Transverse colon (tissue), 4 donors: ENCODE measurements around the gene SLC2A9. TPM values are rescaled to one million over a fixed set of nuclear protein-coding genes. Genes with fewer than 3 reads are reported as not detected.

Experiments
- DNase-seq: peaks from one replicate; pipeline ENCODE4 v3.0.0-alpha.2; 2019
- H3K27ac ChIP-seq, 4 donors: fragments of 200-600 bp; sonication (generic); 2 replicates each; pipeline ENCODE4 v1.5.1; 2016 to 2018; ENCODE audit warnings: inconsistent platforms in 4 of 4
- H3K27me3 ChIP-seq: fragments of 200-600 bp; sonication (generic); 2 replicates; pipeline ENCODE4 v1.5.1; 2017; ENCODE audit warnings: inconsistent platforms
- H3K36me3 ChIP-seq, 4 donors: fragments of 200-600 bp; sonication (generic); 2 replicates each; pipeline ENCODE4 v1.5.1; 2017 to 2019; ENCODE audit warnings: inconsistent platforms in 4 of 4
- H3K4me1 ChIP-seq, 4 donors: fragments of 200-600 bp; sonication (generic); 2 replicates each; pipeline ENCODE4 v1.5.1; 2017 to 2020; ENCODE audit warnings: inconsistent platforms in 4 of 4
- H3K4me3 ChIP-seq, 4 donors: fragments of 200-600 bp; sonication (generic); 1 replicate in 1 of 4; 2 replicates in 3 of 4; pipeline versions ENCODE4 v1.5.1 to v1.6.1; 2017 to 2019; ENCODE audit warnings: inconsistent platforms in 4 of 4
- H3K9me3 ChIP-seq, 2 donors: fragments of 200-600 bp; sonication (generic); 2 replicates each; pipeline ENCODE4 v1.5.1; 2017 to 2019; ENCODE audit warnings: inconsistent platforms in 2 of 2
- CTCF ChIP-seq, 5 experiments: fragments of 200-600 bp in 3 of 5; fragments of 450-650 bp in 2 of 5; sonication (generic) in 3 of 5; IDR thresholded peaks; 1 replicate in 2 of 5; 2 replicates in 3 of 5; pipeline ENCODE4 v1.5.1; 2016 to 2017; ENCODE audit warnings: antibody characterized with exemption in 5 of 5, inconsistent platforms in 3 of 5, mild to moderate bottlenecking in 2 of 5, moderate library complexity in 1 of 5
- EP300 ChIP-seq: sonication (generic); formaldehyde crosslinking; IDR thresholded peaks from one replicate; pipeline ENCODE4 v1.6.1; 2017; ENCODE audit warnings: antibody characterized with exemption, low read depth
- POLR2A ChIP-seq: fragments of 450-650 bp; IDR thresholded peaks from one replicate; pipeline ENCODE4 v1.6.1; 2016; ENCODE audit warnings: antibody characterized with exemption, mild to moderate bottlenecking, moderate library complexity
- POLR2AphosphoS5 ChIP-seq, 3 donors: sonication (generic); formaldehyde crosslinking; IDR thresholded peaks; one replicate each; pipeline ENCODE4 v1.6.1; 2016; ENCODE audit warnings: antibody characterized with exemption in 3 of 3
- WGBS, 2 donors: methylation state at CpG; one replicate each; pipeline ENCODE4 v1.1.5; 2018; ENCODE audit warnings: low coverage in 1 of 2; 5-methylcytosine and 5-hydroxymethylcytosine counted together
- in situ Hi-C, 4 donors: fragments of 200-750 bp; cut with MboI; loops; one replicate each; pipeline versions ENCODE4 v1.15.0 to v1.15.1; 2017; ENCODE audit warnings: low sequenced_read_pairs in 3 of 4, low pct_ligation_motif_present in 1 of 4, low pct_unique_long_range_greater_than_20kb in 1 of 4
- intact Hi-C: fragments of 100-400 bp; cut with DNase I; formaldehyde crosslinking; loops from one replicate; pipeline ENCODE4 v1.15.1; 2023; ENCODE audit warnings: low total_unique reads
- total RNA-seq, 4 donors: library from RNA; depleted of rRNA; stranded (reverse); fragments of >200 nt; gene quantifications; one replicate each; pipeline ENCODE4 v1.1.0, GENCODE V29; 2016

The SLC2A9 gene
- total RNA-seq, 4 donors from 2014 or later = 2.2 to 4.0 (median 3.4) TPM; not detected in 1

- 60% methylated on average over 4 of the region's 4 CpGs; no CpG with 5 or more reads in 1 of the 2 donors for WGBS, 2 donors
- Histone ChIP-seq H3K27me3 (no peaks in the 10 kb centered on the region), H3K9me3 (no peaks in the 10 kb centered on the region), H3K4me1 (no peaks in the 10 kb centered on the region), H3K27ac (no peak overlapping the region), H3K36me3 (no peaks in the 10 kb centered on the region), H3K4me3 (no peak overlapping the region)
- intact Hi-C loops (no loop called here), in situ Hi-C loops (no loop called here)
- DNase-seq = no peak
- TF ChIP-seq CTCF (IDR thresholded peaks at IDR 0.05) (no peak), EP300 (no peak), POLR2A (no peak), POLR2AphosphoS5 (IDR thresholded peaks at IDR 0.05) (no peak)
Observed at GRCh38 chr4:9924750-9925149, 96.5 kb downstream of the SLC2A9 start.

GRCh38 chr4:9923195-9923812 lies 98.0 kb downstream of the SLC2A9 start:
- H3K36me3 ChIP-seq = no peaks in the 10 kb centered on the region
- TF ChIP-seq EP300 (no peak), CTCF (IDR thresholded peaks at IDR 0.05) (no peak), POLR2AphosphoS5 (IDR thresholded peaks at IDR 0.05) (no peak), POLR2A (no peak)
- no peak for DNase-seq
- no peaks in the 10 kb centered on the region for H3K27me3 ChIP-seq
- H3K9me3 ChIP-seq = no peaks in the 10 kb centered on the region
- 81 to 90% methylated on average over 4 to 12 of the region's 12 CpGs for WGBS, 2 donors
- in situ Hi-C loops = no loop called here
- H3K27ac ChIP-seq = no peak overlapping the region
- H3K4me3 ChIP-seq = no peak overlapping the region
- intact Hi-C loops = no loop called here
- H3K4me1 ChIP-seq = no peaks in the 10 kb centered on the region

- TF ChIP-seq EP300 (no peak), POLR2AphosphoS5 (IDR thresholded peaks at IDR 0.05) (no peak), CTCF (IDR thresholded peaks at IDR 0.05) (no peak), POLR2A (no peak)
- in situ Hi-C loops (no loop called here), intact Hi-C loops (no loop called here)
- Histone ChIP-seq H3K9me3 (no peaks in the 10 kb centered on the region), H3K27ac (no peak overlapping the region), H3K4me3 (no peak overlapping the region), H3K4me1 (no peaks in the 10 kb centered on the region), H3K27me3 (no peaks in the 10 kb centered on the region), H3K36me3 (no peaks in the 10 kb centered on the region)
- DNase-seq = no peak
- 58 to 73% methylated on average over 5 to 6 of the region's 6 CpGs for WGBS, 2 donors
Observed at GRCh38 chr4:9921326-9921725, 100.0 kb downstream of the SLC2A9 start.

GRCh38 chr4:9920029-9920428 lies 101.3 kb downstream of the SLC2A9 start:
- TF ChIP-seq EP300 (no peak), CTCF (IDR thresholded peaks at IDR 0.05) (no peak), POLR2AphosphoS5 (IDR thresholded peaks at IDR 0.05) (no peak), POLR2A (no peak)
- no peaks in the 10 kb centered on the region for H3K9me3 ChIP-seq
- 96% methylated on average over 2 of the region's 2 CpGs; no CpG with 5 or more reads in 1 of the 2 donors for WGBS, 2 donors
- H3K4me1 ChIP-seq = no peaks in the 10 kb centered on the region
- no peak overlapping the region for H3K27ac ChIP-seq
- intact Hi-C loops = no loop called here
- DNase-seq = no peak
- in situ Hi-C loops = no loop called here
- no peaks in the 10 kb centered on the region for H3K36me3 ChIP-seq
- no peak overlapping the region for H3K4me3 ChIP-seq
- H3K27me3 ChIP-seq = no peaks in the 10 kb centered on the region
